Lower leg skin (tissue), 4 donors: ENCODE data around the gene KCNMA1. TPM values are rescaled to one million over a fixed set of nuclear protein-coding genes. Genes with fewer than 3 reads are reported as not detected.

Source experiments
- DNase-seq, 2 donors: peaks; one replicate each; pipeline ENCODE4 v3.0.0-alpha.2; 2019; ENCODE audit warnings: low spot score in 2 of 2
- H3K4me3 ChIP-seq: fragments of 200-600 bp; sonication (generic); 2 replicates; pipeline ENCODE4 v1.5.1; 2017; ENCODE audit warnings: mild to moderate bottlenecking, low read depth; ENCODE audit not compliant: poor library complexity, severe bottlenecking
- POLR2A ChIP-seq, 2 donors: fragments of 450-650 bp; IDR thresholded peaks; one replicate each; pipeline ENCODE4 v1.6.1; 2016 to 2017; ENCODE audit warnings: antibody characterized with exemption in 2 of 2, mild to moderate bottlenecking in 1 of 2, moderate library complexity in 1 of 2
- WGBS, 2 donors: methylation state at CpG; one replicate each; pipeline ENCODE4 v1.1.5; 2018; 5-methylcytosine and 5-hydroxymethylcytosine counted together
- intact Hi-C: fragments of 100-400 bp; cut with DNase I; formaldehyde crosslinking; loops from one replicate; pipeline ENCODE4 v1.15.0; 2023; ENCODE audit warnings: low total_unique reads
- total RNA-seq, 4 donors: library from RNA; depleted of rRNA; stranded (reverse); fragments of >200 nt; gene quantifications; one replicate each; pipeline ENCODE4 v1.1.0, GENCODE V29; 2016
- TF ChIP-seq, protein P1 (sequence below), 3 donors: fragments of 450-650 bp; IDR thresholded peaks; one replicate each; pipeline ENCODE4 v1.5.1; 2016; ENCODE audit warnings: antibody characterized with exemption in 3 of 3, mild to moderate bottlenecking in 3 of 3, moderate library complexity in 2 of 3

Gene KCNMA1
- total RNA-seq, 4 donors from 2014 or later, result 4.1 to 9.9 (median 6.5) TPM

DNA sequence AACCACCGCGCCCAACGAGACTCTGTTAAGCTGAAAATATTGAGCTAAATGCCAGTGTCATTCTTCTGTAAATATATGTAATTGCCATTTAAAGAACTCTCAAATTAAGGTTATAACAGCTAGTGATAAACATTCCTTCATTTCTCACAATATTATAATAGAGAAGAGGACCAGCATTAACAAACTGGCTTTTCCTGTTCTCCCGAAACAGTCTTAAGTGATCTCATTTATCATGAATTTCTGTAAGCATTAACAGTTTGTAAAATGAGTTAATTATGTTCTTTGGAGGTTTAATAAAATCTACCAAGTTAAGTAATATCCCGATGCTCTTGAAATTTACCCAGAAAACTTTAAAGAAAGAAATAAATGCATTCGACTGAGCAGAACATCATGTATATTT is 352.8 kb downstream of the KCNMA1 start:
- no peak for DNase-seq
- intact Hi-C loops, result no loop called here
- WGBS, 2 donors, result 59 to 60% methylated on average over 6 of the region's 6 CpGs
- H3K4me3 ChIP-seq, result no peak overlapping the region
- TF ChIP-seq, protein P1, sequence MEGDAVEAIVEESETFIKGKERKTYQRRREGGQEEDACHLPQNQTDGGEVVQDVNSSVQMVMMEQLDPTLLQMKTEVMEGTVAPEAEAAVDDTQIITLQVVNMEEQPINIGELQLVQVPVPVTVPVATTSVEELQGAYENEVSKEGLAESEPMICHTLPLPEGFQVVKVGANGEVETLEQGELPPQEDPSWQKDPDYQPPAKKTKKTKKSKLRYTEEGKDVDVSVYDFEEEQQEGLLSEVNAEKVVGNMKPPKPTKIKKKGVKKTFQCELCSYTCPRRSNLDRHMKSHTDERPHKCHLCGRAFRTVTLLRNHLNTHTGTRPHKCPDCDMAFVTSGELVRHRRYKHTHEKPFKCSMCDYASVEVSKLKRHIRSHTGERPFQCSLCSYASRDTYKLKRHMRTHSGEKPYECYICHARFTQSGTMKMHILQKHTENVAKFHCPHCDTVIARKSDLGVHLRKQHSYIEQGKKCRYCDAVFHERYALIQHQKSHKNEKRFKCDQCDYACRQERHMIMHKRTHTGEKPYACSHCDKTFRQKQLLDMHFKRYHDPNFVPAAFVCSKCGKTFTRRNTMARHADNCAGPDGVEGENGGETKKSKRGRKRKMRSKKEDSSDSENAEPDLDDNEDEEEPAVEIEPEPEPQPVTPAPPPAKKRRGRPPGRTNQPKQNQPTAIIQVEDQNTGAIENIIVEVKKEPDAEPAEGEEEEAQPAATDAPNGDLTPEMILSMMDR (IDR thresholded peaks at IDR 0.05), result no peak
- no peak for TF ChIP-seq POLR2A (IDR thresholded peaks at IDR 0.05)

DNA sequence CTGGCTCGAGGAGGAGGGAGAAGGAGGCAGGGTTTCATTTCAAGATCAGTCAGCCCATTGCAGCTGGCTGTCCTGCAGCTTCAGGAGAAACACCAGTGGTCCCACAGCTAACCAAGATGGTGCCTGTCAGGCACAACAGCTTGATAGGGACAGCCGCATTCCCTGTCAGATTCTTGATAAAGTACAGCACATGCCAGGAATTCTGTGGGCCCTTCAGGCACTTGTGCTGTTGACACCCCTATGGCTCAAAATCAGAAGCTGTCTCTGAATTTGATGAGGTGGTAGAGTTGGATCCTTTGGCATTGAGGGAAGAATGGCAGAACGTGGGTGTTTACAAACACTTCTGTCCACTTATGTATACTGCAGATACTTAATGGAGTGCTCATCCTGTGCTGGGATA is 354.3 kb downstream of the KCNMA1 start:
- DNase-seq, result no peak
- 62 to 76% methylated on average over 3 of the region's 3 CpGs for WGBS, 2 donors
- TF ChIP-seq, protein P1 (IDR thresholded peaks at IDR 0.05), result no peak
- no peak for TF ChIP-seq POLR2A (IDR thresholded peaks at IDR 0.05)
- no peak overlapping the region for H3K4me3 ChIP-seq
- intact Hi-C loops, result no loop called here

DNA sequence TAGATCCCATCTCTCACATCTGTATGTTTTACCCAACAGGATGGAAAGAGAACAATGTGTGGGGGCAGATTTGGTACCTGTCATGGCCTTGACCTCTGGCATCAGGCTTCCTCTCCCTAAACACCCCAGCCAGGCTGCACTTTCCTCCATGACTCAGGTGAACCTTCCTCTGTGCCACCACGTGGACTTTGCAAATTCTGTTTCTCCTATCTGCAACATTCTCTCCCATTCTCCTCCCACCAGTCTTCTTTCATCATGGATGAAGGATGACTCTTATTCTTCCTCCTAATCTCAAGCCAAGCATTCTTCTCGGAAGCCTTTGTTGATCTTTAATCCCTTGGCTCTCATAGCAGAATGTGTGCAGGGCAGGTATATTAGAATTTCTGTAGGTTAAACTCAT is 355.4 kb downstream of the KCNMA1 start:
- 74 to 81% methylated on average over 2 of the region's 2 CpGs for WGBS, 2 donors
- TF ChIP-seq, protein P1 (IDR thresholded peaks at IDR 0.05), result no peak
- TF ChIP-seq POLR2A (IDR thresholded peaks at IDR 0.05), result no peak
- H3K4me3 ChIP-seq, result no peak overlapping the region
- intact Hi-C loops, result no loop called here
- DNase-seq, result no peak

DNA sequence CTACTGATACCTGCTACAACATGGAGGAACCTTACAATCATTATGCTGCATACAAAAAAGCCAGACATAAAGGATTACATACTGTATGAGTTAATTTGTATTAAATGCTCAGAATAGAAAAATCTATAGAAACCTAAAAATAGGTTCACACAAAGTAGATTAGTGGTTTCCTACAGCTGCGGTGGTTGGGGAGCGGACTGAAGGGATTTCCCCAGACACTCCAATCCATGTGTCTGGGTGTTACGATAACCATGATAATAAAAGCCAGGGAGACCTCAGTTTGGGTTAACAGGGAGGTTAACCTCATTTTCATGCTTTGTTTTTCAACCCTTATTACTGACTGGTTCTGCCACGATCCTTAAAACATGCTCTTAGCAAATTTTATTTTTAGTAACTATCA is 355.9 kb downstream of the KCNMA1 start:
- TF ChIP-seq POLR2A (IDR thresholded peaks at IDR 0.05), result no peak
- TF ChIP-seq, protein P1 (IDR thresholded peaks at IDR 0.05), result no peak
- 44 to 46% methylated on average over 4 of the region's 4 CpGs for WGBS, 2 donors
- no peak overlapping the region for H3K4me3 ChIP-seq
- no peak for DNase-seq
- intact Hi-C loops, result no loop called here

DNA sequence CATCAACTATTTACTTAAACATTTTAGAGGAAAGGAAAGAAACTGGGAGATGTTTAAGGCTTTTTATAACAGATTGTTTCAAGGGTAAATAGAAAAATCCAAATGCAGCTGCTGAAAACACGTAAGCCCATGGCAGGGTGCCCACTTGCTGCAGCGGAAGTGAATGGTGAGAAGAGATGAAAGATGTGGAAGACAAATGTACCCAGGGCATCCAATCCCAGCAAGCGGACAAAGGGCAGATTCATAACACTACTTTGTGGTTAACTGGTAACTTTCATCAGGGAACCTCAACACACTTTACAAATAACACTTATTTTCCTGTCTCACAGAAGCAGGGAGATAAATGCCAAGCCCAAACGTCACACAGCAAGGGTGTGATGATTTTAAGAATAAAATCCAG is 358.4 kb downstream of the KCNMA1 start:
- no peak overlapping the region for H3K4me3 ChIP-seq
- intact Hi-C loops, result no loop called here
- DNase-seq, result no peak
- 44 to 47% methylated on average over 4 of the region's 4 CpGs for WGBS, 2 donors
- TF ChIP-seq, protein P1 (IDR thresholded peaks at IDR 0.05), result no peak
- no peak for TF ChIP-seq POLR2A (IDR thresholded peaks at IDR 0.05)

DNA sequence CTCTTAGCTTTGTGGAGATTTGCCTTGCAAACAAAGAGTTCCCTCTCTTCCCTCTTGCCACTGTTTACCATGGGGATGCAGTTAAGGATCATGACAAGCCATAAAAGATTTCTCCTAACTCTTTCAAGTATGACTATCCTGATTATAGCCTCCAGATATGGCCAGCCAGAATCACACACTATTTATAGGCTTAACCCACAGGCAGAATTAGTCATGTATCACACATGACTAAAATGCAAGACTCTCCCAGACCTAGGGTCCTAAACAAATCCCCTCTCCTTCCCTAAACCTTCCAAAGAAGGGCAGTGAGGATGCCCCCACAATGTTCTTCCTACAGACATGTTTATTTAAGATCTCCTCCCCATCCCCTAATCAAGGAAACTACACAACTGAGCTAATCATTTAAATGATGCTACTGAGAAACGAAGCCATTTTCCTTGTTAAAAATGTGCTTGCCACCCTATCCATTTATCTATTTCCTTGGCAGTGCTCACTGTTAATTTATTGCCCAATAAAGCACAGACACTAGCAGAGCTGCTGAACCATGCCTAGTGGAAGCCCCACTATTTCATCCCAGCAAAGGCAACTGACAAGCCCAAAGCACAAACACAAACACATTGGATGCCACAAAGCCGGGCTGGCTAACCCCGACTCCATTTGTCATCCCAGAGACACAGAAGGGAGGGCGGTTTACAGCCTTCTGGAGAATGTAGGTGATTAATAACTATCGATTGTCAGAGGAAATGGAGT is 363.4 kb downstream of the KCNMA1 start:
- no peak for DNase-seq
- WGBS, 2 donors, result 39 to 47% methylated on average over 5 of the region's 5 CpGs
- no peak overlapping the region for H3K4me3 ChIP-seq

More for the DNA sequence above, 363.4 kb downstream of the KCNMA1 start:
- intact Hi-C loops, result no loop called here
- TF ChIP-seq, protein P1 (IDR thresholded peaks at IDR 0.05), result no peak
- TF ChIP-seq POLR2A (IDR thresholded peaks at IDR 0.05), result no peak
